Heart right ventricle (tissue), 16 donors: Measurements from ENCODE around the gene ARCN1. TPM values are rescaled to one million over a fixed set of nuclear protein-coding genes. Genes with fewer than 3 reads are reported as not detected.

ENCODE experiments used
- ATAC-seq, 8 donors: fragments of 200-7000 bp; cut with Tn5 transposase; one replicate each; pipeline ENCODE4 v1.9.1; 2020; ENCODE audit warnings: mild to moderate bottlenecking in 8 of 8, moderate library complexity in 8 of 8, moderate number of reproducible peaks in 1 of 8
- DNase-seq, 2 donors: peaks; one replicate each; pipeline ENCODE4 v3.0.0-alpha.2; 2020
- H3K27ac ChIP-seq, 10 donors: fragments of 200-600 bp; sonication (generic) in 2 of 10; one replicate each; pipeline versions ENCODE4 v1.5.0 to v1.8.0; 2020 to 2022; ENCODE audit warnings: mild to moderate bottlenecking in 3 of 10
- H3K27me3 ChIP-seq, 7 donors: fragments of 200-600 bp; one replicate each; pipeline ENCODE4 v1.8.0; 2021 to 2022; ENCODE audit warnings: mild to moderate bottlenecking in 2 of 7
- H3K36me3 ChIP-seq, 9 donors: fragments of 200-600 bp; sonication (generic) in 1 of 9; one replicate each; pipeline versions ENCODE4 v1.5.0 to v1.8.0; 2020 to 2022; ENCODE audit warnings: mild to moderate bottlenecking in 2 of 9
- H3K4me1 ChIP-seq, 9 donors: fragments of 200-600 bp; sonication (generic) in 1 of 9; one replicate each; pipeline versions ENCODE4 v1.5.0 to v1.8.0; 2020 to 2022; ENCODE audit warnings: mild to moderate bottlenecking in 4 of 9
- H3K4me3 ChIP-seq, 10 donors: fragments of 200-600 bp; sonication (generic) in 2 of 10; one replicate each; pipeline versions ENCODE4 v1.5.0 to v1.8.0; 2020 to 2022; ENCODE audit warnings: mild to moderate bottlenecking in 7 of 10, moderate library complexity in 2 of 10
- H3K9me3 ChIP-seq, 11 donors: fragments of 200-600 bp in 10 of 11; sonication (generic) in 2 of 11; one replicate each; pipeline versions ENCODE4 v1.5.0 to v1.8.0; 2013 to 2022; ENCODE audit warnings: mild to moderate bottlenecking in 2 of 11, control low read depth in 1 of 11, moderate library complexity in 1 of 11
- CTCF ChIP-seq, 9 donors: fragments of 200-600 bp; sonication (generic) in 2 of 9; IDR thresholded peaks; one replicate each; pipeline versions ENCODE4 v1.5.0 to v1.8.0; 2021 to 2022; ENCODE audit warnings: antibody characterized with exemption in 9 of 9, mild to moderate bottlenecking in 5 of 9, moderate library complexity in 1 of 9
- WGBS, 2 donors: extraction: QIAGEN DNeasy Blood & Tissue Kit; methylation state at CpG; one replicate each; pipeline ENCODE4 v1.1.7; 2013; ENCODE audit warnings: inconsistent platforms in 1 of 2; 5-methylcytosine and 5-hydroxymethylcytosine counted together
- intact Hi-C, 10 donors: fragments of 100-400 bp; cut with DNase I; formaldehyde crosslinking; loops; one replicate each; pipeline versions ENCODE4 v1.11.1 to v1.14.2; 2022
- polyA plus RNA-seq, 2 donors: library from polyadenylated mRNA; stranded (reverse); fragments of 200-250 nt; gene quantifications; one replicate each; pipeline ENCODE4 v1.2.3, GENCODE V29; 2013
- total RNA-seq, 10 donors: library from RNA; stranded (reverse); fragmentation: NEBNext Ultra II Directional in 3 of 10; extraction: Animal tissue kit (Norgen Biotek cat#: 25700) in 3 of 10; gene quantifications; one replicate each; pipeline versions ENCODE4 v1.2.1 to v1.2.4, GENCODE V29; 2021 to 2023
- donor health status: Arrhythmogenic right ventricular cardiomyopathy.
- donor health status: ischemic (EF 13 %, LVEDD 7.1; RV severe dilation, severe dysfunction).
- donor health status: healthy with polysubstance abuse.
- donor health status: DM: no; HTN: yes; CAD: no.
- donor health status: DM: no; HTN: no; CAD: no.
- donor health status: ischemic (EF 25% LVEDD 6.9; RV normal size, moderate dysfunction).
- donor health status: ischemic (EF 25% LVEDD 5.7; RV mildly dilated, moderate dysfunction).
- donor health status: healthy.
- donor health status: DM: yes; HTN: yes; CAD: no.
- donor health status: Ischemic cardiomyopathy.
- donor health status: ischemic (EF 35%, LVEDD 5.7; RV mildly dilated, moderate dysfunction).
- donor health status: nonischemic (EF 11% LVEDD 7.7; RV severe dilation, severe dysfunction).
- donor health status: DM: yes; HTN: yes; CAD: no.
- donor health status: PGD.
- donor health status: ischemic (EF 29% LVEDD 5.4; RV normal size, mild dysfunction).
- donor health status: nonischemic (EF 23%, LVEDD 6.1; RV moderate dilation, normal function).

The ARCN1 gene
- total and polyA plus RNA-seq, 12 donors: 48.8 to 122 (median 94.5) TPM

- Histone ChIP-seq H3K27ac (peak within 1 kb of the TSS; percentile 94 to 99 (median 97)), H3K4me3 (peak within 1 kb of the TSS; percentile 65 to 97 (median 92)), H3K27me3 (peaks cover 0 to 55% (median 0%) of the 10 kb centered on the region in 7 donors), H3K36me3 (peaks cover 0 to 10% (median 0%) of the 10 kb centered on the region in 9 donors), H3K4me1 (peaks cover 10 to 83% (median 44%) of the 10 kb centered on the region in 9 donors), H3K9me3 (no peaks in the 10 kb centered on the region)
- ATAC-seq: peak; percentile 23 to 63 (median 51)
- intact Hi-C loops: loop anchor here in 4 of 10 donors (1.0 to 5.0 kb wide), 4 partner anchors 35 to 185 kb away; partner anchors contain the start of genes ARCN1 (in 2 of the 4) and DDX6 (in 1 of the 4)
- peak; percentile 76 to 79 for DNase-seq
- peak; percentile 11 to 72 (median 58) for TF ChIP-seq CTCF (IDR thresholded peaks at IDR 0.05)
- 0% methylated on average over 70 to 72 of the region's 72 CpGs for WGBS, 2 donors
Measured at GRCh38 chr11:118607401-118608359, 35.5 kb downstream of the ARCN1 start, which contains the start of gene PHLDB1. Gene PHLDB1, plus strand, starts transcription at chr11:118607615. Its CDS starts 6,222 bp downstream, at chr11:118613837.

GRCh38 chr11:118608360-118609227 lies 36.4 kb downstream of the ARCN1 start:
- WGBS, 2 donors: 10 to 16% methylated on average over 65 to 69 of the region's 69 CpGs
- Histone ChIP-seq H3K27me3 (peaks cover 0 to 56% (median 0%) of the 10 kb centered on the region in 7 donors), H3K27ac (peak overlapping the region; percentile 94 to 99 (median 97)), H3K4me1 (peaks cover 10 to 83% (median 45%) of the 10 kb centered on the region in 9 donors), H3K4me3 (peak overlapping the region; percentile 65 to 97 (median 92)), H3K9me3 (no peaks in the 10 kb centered on the region), H3K36me3 (peaks cover 0 to 9% (median 0%) of the 10 kb centered on the region in 9 donors)
- ATAC-seq (peak; percentile 23 to 77 (median 42)), DNase-seq (peak; percentile 79 to 81)
- intact Hi-C loops: loop anchor here in 3 of 10 donors (5.0 kb wide), 3 partner anchors 36 to 184 kb away; partner anchors contain the start of genes ARCN1 (in 2 of the 3) and DDX6 (in 1 of the 3)
- TF ChIP-seq CTCF (IDR thresholded peaks at IDR 0.05): no peak

- TF ChIP-seq CTCF (IDR thresholded peaks at IDR 0.05): no peak
- Histone ChIP-seq H3K4me3 (peak overlapping the region; percentile 21 to 97 (median 74)), H3K4me1 (peaks cover 7 to 80% (median 40%) of the 10 kb centered on the region in 9 donors), H3K27me3 (peaks cover 0 to 56% (median 0%) of the 10 kb centered on the region in 7 donors), H3K27ac (peak overlapping the region; percentile 91 to 99 (median 94)), H3K9me3 (no peaks in the 10 kb centered on the region), H3K36me3 (peaks cover 0 to 19% (median 9%) of the 10 kb centered on the region in 9 donors)
- peak in 1 of 8 donors; percentile 1 for ATAC-seq
- 28 to 31% methylated on average over 57 of the region's 57 CpGs for WGBS, 2 donors
- intact Hi-C loops: loop anchor here in 4 of 10 donors (5.0 kb wide), 3 partner anchors 37 to 183 kb away; partner anchors contain the start of genes ARCN1 (in 2 of the 4) and DDX6 (in 1 of the 4)
- peak; percentile 36 to 38 for DNase-seq
Measured at GRCh38 chr11:118609380-118610224, 37.4 kb downstream of the ARCN1 start.
